ENCODE data around the gene SLC13A2. TPM values are rescaled to one million over a fixed set of nuclear protein-coding genes. Genes with fewer than 3 reads are reported as not detected.

Gene SLC13A2
- total and polyA plus RNA-seq, 2 experiments from 2014 or later = not detected

GRCh38 chr17:28469376-28469775 lies 4.1 kb upstream of the SLC13A2 start:
- Mint-ChIP-seq H3K27me3 (ENCODE audit: insufficient read depth, low read depth, poor library complexity) (peaks cover 16% of the 10 kb centered on the region), H3K4me3 (no peak overlapping the region), H3K36me3 (ENCODE audit: low read depth) (no peaks in the 10 kb centered on the region), H3K9me3 (no peaks in the 10 kb centered on the region), H3K27ac (no peak overlapping the region), H3K4me1 (peaks cover 6% of the 10 kb centered on the region)
- H3K4me3 ChIP-seq = no peak overlapping the region
- ATAC-seq (no peak), DNase-seq (ENCODE audit: low spot score) (no peak)
- H3F3A ChIP-seq (replicated peaks; ENCODE audit: low read depth) = no peaks in the 10 kb centered on the region
- no peaks in the 10 kb centered on the region for H4K20me1 ChIP-seq (replicated peaks; ENCODE audit: insufficient read depth)
- H3K36me3 ChIP-seq (ENCODE audit: insufficient read depth) = no peaks in the 10 kb centered on the region
- 0 out of 2 replicates have a peak overlapping the region, but pooled peaks have one; percentile 7 for H2AFZ ChIP-seq
- H3K4me1 ChIP-seq (ENCODE audit: insufficient read depth) = no peaks in the 10 kb centered on the region
- H3K4me2 ChIP-seq = no peak overlapping the region
- no peaks in the 10 kb centered on the region for H3K27me3 ChIP-seq (ENCODE audit: insufficient read depth)
- no peaks in the 10 kb centered on the region for H3K79me2 ChIP-seq (replicated peaks; ENCODE audit: insufficient read depth)
- TF ChIP-seq EZH2 (IDR thresholded peaks at IDR 0.05; ENCODE audit: low read depth, unreplicated experiment) = no peak
- TF ChIP-seq CREB1 (CRISPR knock-in tag; IDR thresholded peaks at IDR 0.05; ENCODE audit: low read depth) = no peak
- TF ChIP-seq, protein P1, sequence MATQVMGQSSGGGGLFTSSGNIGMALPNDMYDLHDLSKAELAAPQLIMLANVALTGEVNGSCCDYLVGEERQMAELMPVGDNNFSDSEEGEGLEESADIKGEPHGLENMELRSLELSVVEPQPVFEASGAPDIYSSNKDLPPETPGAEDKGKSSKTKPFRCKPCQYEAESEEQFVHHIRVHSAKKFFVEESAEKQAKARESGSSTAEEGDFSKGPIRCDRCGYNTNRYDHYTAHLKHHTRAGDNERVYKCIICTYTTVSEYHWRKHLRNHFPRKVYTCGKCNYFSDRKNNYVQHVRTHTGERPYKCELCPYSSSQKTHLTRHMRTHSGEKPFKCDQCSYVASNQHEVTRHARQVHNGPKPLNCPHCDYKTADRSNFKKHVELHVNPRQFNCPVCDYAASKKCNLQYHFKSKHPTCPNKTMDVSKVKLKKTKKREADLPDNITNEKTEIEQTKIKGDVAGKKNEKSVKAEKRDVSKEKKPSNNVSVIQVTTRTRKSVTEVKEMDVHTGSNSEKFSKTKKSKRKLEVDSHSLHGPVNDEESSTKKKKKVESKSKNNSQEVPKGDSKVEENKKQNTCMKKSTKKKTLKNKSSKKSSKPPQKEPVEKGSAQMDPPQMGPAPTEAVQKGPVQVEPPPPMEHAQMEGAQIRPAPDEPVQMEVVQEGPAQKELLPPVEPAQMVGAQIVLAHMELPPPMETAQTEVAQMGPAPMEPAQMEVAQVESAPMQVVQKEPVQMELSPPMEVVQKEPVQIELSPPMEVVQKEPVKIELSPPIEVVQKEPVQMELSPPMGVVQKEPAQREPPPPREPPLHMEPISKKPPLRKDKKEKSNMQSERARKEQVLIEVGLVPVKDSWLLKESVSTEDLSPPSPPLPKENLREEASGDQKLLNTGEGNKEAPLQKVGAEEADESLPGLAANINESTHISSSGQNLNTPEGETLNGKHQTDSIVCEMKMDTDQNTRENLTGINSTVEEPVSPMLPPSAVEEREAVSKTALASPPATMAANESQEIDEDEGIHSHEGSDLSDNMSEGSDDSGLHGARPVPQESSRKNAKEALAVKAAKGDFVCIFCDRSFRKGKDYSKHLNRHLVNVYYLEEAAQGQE (IDR thresholded peaks at IDR 0.05; ENCODE audit: unreplicated experiment) = no peak
- no peak for TF ChIP-seq STAT1 (IDR thresholded peaks at IDR 0.05; ENCODE audit: unreplicated experiment)
- TF ChIP-seq CTCF (conservative IDR thresholded peaks at IDR 0.05; ENCODE audit: low read depth in 2 of 2) = no peak
- TF ChIP-seq ZNF462 (CRISPR knock-in tag; IDR thresholded peaks at IDR 0.05) = no peak
- no peak for TF ChIP-seq ZNF114 (CRISPR knock-in tag; IDR thresholded peaks at IDR 0.05)
- TF ChIP-seq JUNB (IDR thresholded peaks at IDR 0.05; ENCODE audit: unreplicated experiment) = no peak
- no peak for TF ChIP-seq POLR2AphosphoS5 (IDR thresholded peaks at IDR 0.05; ENCODE audit: low read depth)
- no peak for TF ChIP-seq ZNF331 (CRISPR knock-in tag; IDR thresholded peaks at IDR 0.05; ENCODE audit: low read depth)
- no peak for TF ChIP-seq EZH2phosphoT487 (IDR thresholded peaks at IDR 0.05; ENCODE audit: unreplicated experiment)
- TF ChIP-seq NANOG (IDR thresholded peaks at IDR 0.05; ENCODE audit: borderline replicate concordance) = no peak
- TF ChIP-seq ETS1 (IDR thresholded peaks at IDR 0.05) = no peak
- no peaks in the 10 kb centered on the region; the same call in 1 of the 2 replicates for H3K9me2 ChIP-seq (ENCODE audit: insufficient read depth)
- H3K27ac ChIP-seq (ENCODE audit: low read depth) = no peak overlapping the region

Data from GM23338 (cell line).